Measurements from ENCODE around the gene DYNC2LI1.

The DYNC2LI1 gene

GRCh38 chr2:43748333-43748732 lies 25.5 kb upstream of the DYNC2LI1 start:
- CTCF ChIA-PET = no interaction called here
- Mint-ChIP-seq H3K36me3 (no peaks in the 10 kb centered on the region), H3K4me3 (no peak overlapping the region), H3K4me1 (no peaks in the 10 kb centered on the region), H3K9me3 (no peaks in the 10 kb centered on the region), H3K27me3 (no peaks in the 10 kb centered on the region), H3K27ac (no peak overlapping the region)
- no peak for DNase-seq

GRCh38 chr2:43749583-43749982 lies 24.3 kb upstream of the DYNC2LI1 start:
- Mint-ChIP-seq H3K4me1 (no peaks in the 10 kb centered on the region), H3K27ac (no peak overlapping the region), H3K9me3 (no peaks in the 10 kb centered on the region), H3K27me3 (no peaks in the 10 kb centered on the region), H3K36me3 (no peaks in the 10 kb centered on the region), H3K4me3 (no peak overlapping the region)
- CTCF ChIA-PET = no interaction called here
- DNase-seq = no peak

- Mint-ChIP-seq H3K9me3 (no peaks in the 10 kb centered on the region), H3K27me3 (peaks cover 3% of the 10 kb centered on the region), H3K36me3 (no peaks in the 10 kb centered on the region), H3K4me3 (no peak overlapping the region), H3K27ac (no peak overlapping the region), H3K4me1 (no peaks in the 10 kb centered on the region)
- CTCF ChIA-PET = no interaction called here
- no peak for DNase-seq
Measured at GRCh38 chr2:43751476-43751990, 22.3 kb upstream of the DYNC2LI1 start.

- H3K27ac Mint-ChIP-seq = no peak overlapping the region
- no peaks in the 10 kb centered on the region for H3K4me1 Mint-ChIP-seq
- CTCF ChIA-PET = no interaction called here
- peaks cover 3% of the 10 kb centered on the region for H3K27me3 Mint-ChIP-seq
- no peak overlapping the region for H3K4me3 Mint-ChIP-seq
- no peaks in the 10 kb centered on the region for H3K9me3 Mint-ChIP-seq
- DNase-seq = no peak
- no peaks in the 10 kb centered on the region for H3K36me3 Mint-ChIP-seq
Measured at GRCh38 chr2:43752302-43752701, 21.5 kb upstream of the DYNC2LI1 start.

- no peaks in the 10 kb centered on the region for H3K4me1 Mint-ChIP-seq
- no peak overlapping the region for H3K27ac Mint-ChIP-seq
- no peak overlapping the region for H3K4me3 Mint-ChIP-seq
- CTCF ChIA-PET = no interaction called here
- no peaks in the 10 kb centered on the region for H3K36me3 Mint-ChIP-seq
- peaks cover 3% of the 10 kb centered on the region for H3K27me3 Mint-ChIP-seq
- H3K9me3 Mint-ChIP-seq = no peaks in the 10 kb centered on the region
- no peak for DNase-seq
Measured at GRCh38 chr2:43754180-43754579, 19.7 kb upstream of the DYNC2LI1 start.

- CTCF ChIA-PET = no interaction called here
- no peak for DNase-seq
- H3K27me3 Mint-ChIP-seq = peaks cover 3% of the 10 kb centered on the region
- no peaks in the 10 kb centered on the region for H3K36me3 Mint-ChIP-seq
- no peaks in the 10 kb centered on the region for H3K4me1 Mint-ChIP-seq
- no peaks in the 10 kb centered on the region for H3K9me3 Mint-ChIP-seq
- H3K4me3 Mint-ChIP-seq = no peak overlapping the region
- H3K27ac Mint-ChIP-seq = no peak overlapping the region
Measured at GRCh38 chr2:43758739-43759138, 15.1 kb upstream of the DYNC2LI1 start.

GRCh38 chr2:43759195-43759594 lies 14.6 kb upstream of the DYNC2LI1 start:
- no peaks in the 10 kb centered on the region for H3K4me1 Mint-ChIP-seq
- H3K36me3 Mint-ChIP-seq = no peaks in the 10 kb centered on the region
- H3K27ac Mint-ChIP-seq = no peak overlapping the region
- H3K9me3 Mint-ChIP-seq = no peaks in the 10 kb centered on the region
- no peak overlapping the region for H3K4me3 Mint-ChIP-seq
- CTCF ChIA-PET = no interaction called here
- peaks cover 3% of the 10 kb centered on the region for H3K27me3 Mint-ChIP-seq
- DNase-seq = no peak

GRCh38 chr2:43762286-43762685 lies 11.6 kb upstream of the DYNC2LI1 start:
- no peaks in the 10 kb centered on the region for H3K4me1 Mint-ChIP-seq
- H3K27me3 Mint-ChIP-seq = no peaks in the 10 kb centered on the region
- no peaks in the 10 kb centered on the region for H3K36me3 Mint-ChIP-seq
- no peak for DNase-seq
- no peaks in the 10 kb centered on the region for H3K9me3 Mint-ChIP-seq
- H3K27ac Mint-ChIP-seq = no peak overlapping the region
- H3K4me3 Mint-ChIP-seq = no peak overlapping the region
- CTCF ChIA-PET = no interaction called here

GRCh38 chr2:43763091-43763490 lies 10.7 kb upstream of the DYNC2LI1 start:
- Mint-ChIP-seq H3K4me1 (no peaks in the 10 kb centered on the region), H3K27me3 (no peaks in the 10 kb centered on the region), H3K27ac (no peak overlapping the region), H3K36me3 (no peaks in the 10 kb centered on the region), H3K9me3 (no peaks in the 10 kb centered on the region), H3K4me3 (no peak overlapping the region)
- CTCF ChIA-PET = no interaction called here
- no peak for DNase-seq

- H3K4me1 Mint-ChIP-seq = no peaks in the 10 kb centered on the region
- H3K4me3 Mint-ChIP-seq = no peak overlapping the region
- DNase-seq = no peak
- no peak overlapping the region for H3K27ac Mint-ChIP-seq
- no peaks in the 10 kb centered on the region for H3K9me3 Mint-ChIP-seq
- peaks cover 7% of the 10 kb centered on the region for H3K27me3 Mint-ChIP-seq
- CTCF ChIA-PET = interaction anchor here (0.7 kb wide), 1 partner anchor 10 kb away, joined by 3 read pairs; no protein-coding TSS in a partner anchor
- H3K36me3 Mint-ChIP-seq = no peaks in the 10 kb centered on the region
Measured at GRCh38 chr2:43764086-43764705, 9.6 kb upstream of the DYNC2LI1 start.

GRCh38 chr2:43766006-43766405 lies 7.8 kb upstream of the DYNC2LI1 start:
- CTCF ChIA-PET = no interaction called here
- no peaks in the 10 kb centered on the region for H3K36me3 Mint-ChIP-seq
- H3K27me3 Mint-ChIP-seq = peaks cover 7% of the 10 kb centered on the region
- H3K9me3 Mint-ChIP-seq = no peaks in the 10 kb centered on the region
- H3K27ac Mint-ChIP-seq = no peak overlapping the region
- no peak overlapping the region for H3K4me3 Mint-ChIP-seq
- H3K4me1 Mint-ChIP-seq = no peaks in the 10 kb centered on the region
- DNase-seq = no peak

GRCh38 chr2:43774617-43775016 lies 778 bp downstream of the DYNC2LI1 start:
- no peak for DNase-seq
- no peaks in the 10 kb centered on the region for H3K9me3 Mint-ChIP-seq
- H3K4me3 Mint-ChIP-seq = peak overlapping the region; percentile 80
- peaks cover 6% of the 10 kb centered on the region for H3K27me3 Mint-ChIP-seq
- H3K27ac Mint-ChIP-seq = no peak overlapping the region
- CTCF ChIA-PET = interaction anchor here (0.7 to 1.0 kb wide), 3 partner anchors 8 to 161 kb away, joined by 3 read pairs; no protein-coding TSS in a partner anchor
- H3K4me1 Mint-ChIP-seq = peaks cover 11% of the 10 kb centered on the region
- H3K36me3 Mint-ChIP-seq = no peaks in the 10 kb centered on the region

GRCh38 chr2:43776324-43776723 lies 2.5 kb downstream of the DYNC2LI1 start:
- H3K4me3 Mint-ChIP-seq = no peak overlapping the region
- H3K9me3 Mint-ChIP-seq = no peaks in the 10 kb centered on the region
- peaks cover 6% of the 10 kb centered on the region for H3K27me3 Mint-ChIP-seq
- no peak overlapping the region for H3K27ac Mint-ChIP-seq
- no peak for DNase-seq
- no peaks in the 10 kb centered on the region for H3K36me3 Mint-ChIP-seq
- CTCF ChIA-PET = no interaction called here
- peaks cover 11% of the 10 kb centered on the region for H3K4me1 Mint-ChIP-seq

GRCh38 chr2:43777306-43777926 lies 3.6 kb downstream of the DYNC2LI1 start:
- Mint-ChIP-seq H3K27me3 (no peaks in the 10 kb centered on the region), H3K27ac (no peak overlapping the region), H3K9me3 (no peaks in the 10 kb centered on the region), H3K36me3 (no peaks in the 10 kb centered on the region), H3K4me1 (peaks cover 11% of the 10 kb centered on the region), H3K4me3 (no peak overlapping the region)
- no peak for DNase-seq
- CTCF ChIA-PET = no interaction called here

GRCh38 chr2:43778233-43778632 lies 4.4 kb downstream of the DYNC2LI1 start:
- no peak for DNase-seq
- CTCF ChIA-PET = no interaction called here
- Mint-ChIP-seq H3K27ac (no peak overlapping the region), H3K27me3 (no peaks in the 10 kb centered on the region), H3K36me3 (no peaks in the 10 kb centered on the region), H3K4me1 (peaks cover 11% of the 10 kb centered on the region), H3K9me3 (no peaks in the 10 kb centered on the region), H3K4me3 (no peak overlapping the region)
